Measurements from ENCODE around the gene CEP89.
"Not testable (repeated sequence)": the region's sequence is repeated elsewhere in the genome, so short reads cannot be mapped to it uniquely, and the experiment has no call there.

The CEP89 gene
- total RNA-seq, result 12.2 to 23.9 (median 16.8) reads per million in 3 experiments

DNA sequence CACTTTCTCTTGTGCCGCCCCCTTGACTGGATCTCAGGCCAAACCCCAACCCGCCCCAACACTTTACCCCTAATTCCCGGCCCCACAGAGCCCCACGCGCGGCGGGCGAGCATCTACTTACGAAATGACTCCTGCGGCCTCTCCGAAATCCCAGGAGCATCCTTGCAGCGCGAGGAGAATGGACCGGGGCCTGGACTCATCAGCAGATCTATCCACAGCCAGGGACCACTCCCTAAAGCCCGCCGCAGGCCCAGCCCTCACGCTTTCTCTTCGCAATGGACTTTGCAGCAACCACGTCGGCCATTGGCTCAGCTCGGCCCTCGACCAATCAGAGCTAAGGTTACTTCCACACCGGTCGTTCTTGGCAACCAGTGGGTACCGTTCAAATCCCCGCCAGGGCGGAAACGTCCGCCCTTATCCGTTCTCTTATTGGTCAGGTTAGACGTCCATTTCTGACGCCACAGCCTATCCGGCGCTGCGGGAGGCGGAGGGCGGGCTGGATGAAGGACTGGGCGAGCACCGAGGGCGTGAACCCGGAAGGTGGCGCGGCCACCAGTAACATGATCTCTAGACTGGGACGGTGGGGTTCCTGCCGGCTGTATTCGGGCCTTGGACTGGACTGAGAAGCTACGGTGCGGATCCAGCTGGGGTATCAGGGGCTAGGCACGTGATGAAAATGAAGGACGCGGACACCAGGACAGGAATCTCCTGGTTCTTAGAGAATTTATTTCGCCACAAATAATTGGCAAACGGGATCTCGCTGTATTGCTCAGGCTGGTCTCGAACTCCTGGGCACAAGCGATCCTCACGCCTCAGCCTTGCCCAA, at the start of gene CEP89, which contains the start of gene FAAP24:
TSS of gene CEP89 (minus strand) at position 244 of the 826 bp plus-strand sequence. CDS start at position 160, 84 bp downstream.
TSS of gene FAAP24 (plus strand) at position 528 of the 826 bp plus-strand sequence. CDS start 955 bp downstream, outside the sequence.
- DNase-seq, result peak; percentile 98

DNA sequence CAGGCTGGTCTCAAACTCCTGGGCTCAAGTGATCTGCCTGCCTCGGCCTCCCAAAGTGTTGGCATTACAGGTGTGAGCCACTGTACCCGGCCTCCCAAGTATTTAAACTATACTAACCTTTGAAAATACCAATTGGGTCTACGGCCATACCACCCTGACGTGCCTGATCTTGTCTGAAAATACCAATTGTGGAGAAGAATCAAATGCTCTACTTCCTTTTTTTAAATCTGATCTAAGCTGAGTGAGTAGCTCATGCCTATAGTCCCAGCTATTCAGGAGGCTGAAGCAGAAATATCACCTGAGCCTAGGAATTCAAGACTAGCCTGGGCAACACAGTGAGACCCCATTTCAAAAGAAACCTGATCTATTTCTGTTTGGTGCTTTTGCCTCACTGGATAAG, 39.1 kb upstream of the CEP89 start:
- not testable (repeated sequence) for DNase-seq

DNA sequence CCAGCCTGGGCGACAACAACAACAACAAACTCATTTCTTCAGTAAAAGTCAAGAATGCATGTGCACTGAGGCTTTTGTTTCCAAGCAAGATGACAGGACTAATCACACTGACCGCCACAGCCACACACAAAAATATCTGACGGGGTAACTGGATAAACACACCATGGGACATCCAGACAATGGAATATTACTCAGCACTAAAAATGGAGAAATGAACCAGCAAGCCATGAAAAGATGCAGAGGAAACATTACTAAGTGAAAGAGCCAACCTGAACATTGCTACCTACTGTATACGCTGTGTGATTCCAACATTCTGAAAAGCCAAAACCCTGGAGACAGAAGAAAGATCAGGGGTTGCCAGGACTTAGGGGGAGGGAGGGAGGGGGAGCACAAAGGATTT, 37.0 kb upstream of the CEP89 start:
- DNase-seq, result no peak

DNA sequence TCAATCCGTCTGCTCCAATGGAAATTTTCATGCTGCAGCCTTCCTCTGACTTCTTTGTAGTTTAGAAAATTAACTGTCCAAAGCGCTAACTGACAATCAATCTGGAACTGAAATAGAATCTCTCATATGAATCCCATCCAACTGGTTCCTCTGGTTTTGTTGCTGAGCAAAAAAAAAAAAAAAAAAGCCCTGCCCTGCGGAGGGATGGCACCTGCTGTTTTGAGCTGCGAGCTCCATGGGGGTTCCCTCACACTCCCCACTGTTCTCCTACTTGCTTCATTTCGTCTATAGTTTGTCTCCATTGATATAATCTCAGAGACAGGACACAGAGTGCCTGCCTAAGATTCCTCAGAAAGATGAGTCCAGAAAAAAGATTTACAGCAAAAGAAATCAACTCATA, 33.7 kb upstream of the CEP89 start:
- no peak for DNase-seq

DNA sequence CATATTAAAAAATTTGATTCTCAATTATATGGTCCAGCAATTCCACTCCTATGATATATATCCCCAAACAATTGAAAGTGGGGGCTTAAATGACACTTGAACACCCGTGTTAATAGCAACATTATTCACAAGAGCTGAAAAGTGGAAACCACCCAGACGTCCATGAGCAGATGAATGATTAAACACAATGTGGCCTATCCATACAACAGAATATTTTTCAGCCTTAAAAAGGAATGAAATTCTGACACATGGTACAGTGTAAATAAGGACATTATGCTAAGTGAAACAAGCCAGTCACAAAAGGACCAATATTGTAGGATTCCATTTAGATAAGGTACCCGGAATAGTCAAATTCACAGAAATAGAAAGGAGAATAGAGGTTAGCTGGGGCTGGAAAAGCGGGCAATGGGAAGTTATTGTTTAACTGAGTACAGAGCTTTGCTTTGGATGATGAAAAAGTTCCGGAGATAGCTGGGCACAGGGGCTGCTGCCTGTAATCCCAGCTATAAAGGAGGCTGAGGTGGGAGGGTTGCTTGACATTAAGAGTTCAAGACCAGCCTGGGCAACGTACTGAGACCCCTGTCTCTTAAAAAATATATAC, 31.8 kb upstream of the CEP89 start:
- not testable (repeated sequence) for DNase-seq

DNA sequence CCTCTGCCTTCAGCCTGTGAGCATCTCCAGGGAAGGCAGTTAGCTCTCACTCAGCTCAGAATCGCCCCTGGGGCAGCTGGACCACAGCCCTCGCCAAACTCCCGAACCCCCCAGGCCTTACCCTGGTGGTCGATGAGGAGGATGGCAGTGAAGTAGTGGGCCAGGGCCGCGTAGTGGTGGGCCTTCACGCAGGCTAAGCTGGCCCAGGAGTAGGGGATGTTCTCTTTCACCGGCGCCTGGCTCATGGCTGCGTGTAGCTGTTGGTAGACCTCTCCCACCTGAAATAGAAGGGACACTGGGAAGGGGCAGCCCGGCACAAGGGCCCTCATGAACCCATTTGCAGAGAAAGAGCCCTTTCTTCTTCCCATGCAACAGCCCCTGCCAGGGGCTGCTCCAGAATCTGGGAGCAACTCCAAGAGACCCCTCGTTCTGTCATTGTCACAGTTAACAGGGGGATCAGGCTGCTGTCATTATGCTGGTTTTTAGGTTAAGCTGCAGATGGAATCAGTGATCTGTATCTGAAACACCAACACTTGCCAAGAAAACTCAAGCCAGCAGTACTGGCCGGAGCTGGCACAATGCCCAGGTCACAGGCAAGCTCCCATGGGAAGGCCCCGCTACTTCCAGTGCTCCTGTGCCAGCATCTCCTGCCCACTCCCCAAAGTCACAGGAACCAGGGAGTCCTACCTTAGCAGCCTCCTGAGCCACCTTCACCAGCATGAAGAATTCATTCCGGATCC, 30.5 kb upstream of the CEP89 start:
- DNase-seq, result not testable (repeated sequence)

DNA sequence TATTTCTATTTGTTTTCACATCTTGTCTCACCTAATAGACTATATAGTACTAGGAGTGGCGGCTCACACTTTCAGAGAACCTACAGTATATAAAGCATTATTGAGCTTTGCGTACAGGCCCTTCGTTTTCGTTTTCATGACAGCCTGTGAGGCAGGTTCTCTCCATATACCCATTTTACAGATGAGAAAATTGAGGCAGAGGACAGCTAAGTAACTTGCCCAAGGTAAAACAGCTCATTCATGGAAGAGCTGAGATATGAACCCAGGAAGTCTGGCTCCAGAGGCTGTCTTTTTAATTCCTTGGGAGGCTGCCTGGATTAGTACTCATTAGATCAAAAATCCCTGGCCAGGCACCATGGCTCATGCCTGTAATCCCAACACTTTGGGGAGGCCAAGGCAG, 29.2 kb upstream of the CEP89 start:
- no peak for DNase-seq

DNA sequence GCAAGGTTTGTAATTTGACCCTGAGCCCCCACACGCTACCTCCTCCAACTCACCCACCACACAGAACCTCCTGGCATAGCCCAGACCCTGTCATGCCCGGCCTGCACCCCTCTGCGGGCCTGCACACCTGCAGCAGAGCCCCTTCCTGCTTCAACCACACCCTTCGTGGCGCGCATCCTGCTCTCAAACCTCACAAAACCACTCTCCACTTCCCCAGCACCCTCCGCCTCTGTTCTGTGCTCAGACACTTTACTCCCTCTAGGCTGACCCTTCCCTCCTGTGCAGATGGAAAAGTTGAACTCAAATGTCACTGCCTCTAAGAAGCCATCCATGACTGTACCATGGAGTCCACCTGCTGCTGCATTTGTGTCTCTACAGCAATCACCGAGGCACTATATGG, 28.8 kb upstream of the CEP89 start:
- DNase-seq, result peak; percentile 12

DNA sequence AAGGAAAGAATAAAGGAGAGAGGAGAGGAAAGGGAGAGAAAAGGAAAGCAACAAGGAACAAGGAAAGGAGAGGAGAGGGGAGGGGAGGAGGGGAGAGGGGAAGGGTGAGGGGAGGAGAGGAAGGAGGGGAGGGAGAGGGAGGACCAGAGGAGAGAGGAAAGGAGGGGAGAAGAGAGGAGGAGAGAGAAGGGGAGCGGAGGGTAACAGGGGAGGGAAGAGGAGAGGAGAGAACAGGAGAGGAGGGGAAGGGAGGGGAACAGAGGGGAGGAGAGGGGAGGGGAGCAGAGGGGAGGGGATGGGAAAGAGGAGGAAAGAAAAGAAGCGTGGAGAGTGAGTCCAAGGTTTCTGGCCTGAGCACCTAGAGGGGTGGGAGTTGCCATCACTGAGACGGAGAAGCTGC, 27.0 kb upstream of the CEP89 start:
- DNase-seq, result no peak

DNA sequence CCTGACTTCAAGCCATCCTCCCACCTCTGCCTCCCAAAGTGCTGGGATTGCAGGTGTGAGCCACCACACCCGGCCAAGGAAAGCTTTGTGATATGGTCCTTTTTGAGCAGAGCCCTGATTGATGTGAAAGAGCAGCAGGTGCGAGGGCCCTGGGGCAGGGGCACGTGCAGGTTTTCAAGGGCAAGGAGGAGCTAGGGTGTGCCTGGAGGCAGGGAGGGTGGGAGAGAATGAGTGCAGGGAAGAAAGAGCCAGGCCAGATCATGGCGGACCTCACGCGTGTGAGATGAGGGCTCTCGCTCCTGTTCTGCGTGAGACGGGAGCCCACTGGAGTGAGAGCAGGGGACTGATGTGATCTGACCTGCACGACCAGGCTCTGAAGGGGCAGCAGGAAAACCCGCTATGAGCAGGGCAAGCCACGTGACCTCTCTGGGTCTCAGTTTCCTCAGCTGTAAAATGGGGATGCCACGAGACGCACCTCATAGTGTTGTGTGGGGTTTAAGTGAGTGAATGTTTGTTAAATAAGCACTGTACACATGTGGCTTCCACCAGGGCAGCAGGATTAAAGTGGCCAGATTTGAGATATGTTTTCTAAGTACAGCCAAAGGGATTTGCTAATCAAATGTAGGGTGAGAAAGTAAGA, 26.1 kb upstream of the CEP89 start:
- no peak for DNase-seq

DNA sequence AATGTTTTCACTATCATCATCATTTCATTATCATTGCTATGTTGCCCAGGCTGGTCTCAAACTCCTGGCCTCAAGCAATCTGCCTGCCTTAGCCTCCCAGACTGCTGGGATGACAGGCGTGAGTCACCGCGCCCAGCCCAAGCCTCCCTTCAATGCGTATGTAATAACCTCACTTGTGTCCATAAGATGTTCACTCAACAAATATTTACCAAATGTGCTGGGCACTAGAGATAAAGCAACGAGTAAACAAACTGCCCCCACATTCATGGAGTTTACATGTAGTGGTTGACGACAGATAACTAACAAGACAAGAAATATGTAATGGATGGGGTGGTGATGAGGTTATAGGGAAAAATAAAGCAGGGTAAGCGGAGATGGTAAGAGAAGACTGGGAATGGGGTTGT, 25.3 kb upstream of the CEP89 start:
- not testable (repeated sequence) for DNase-seq

DNA sequence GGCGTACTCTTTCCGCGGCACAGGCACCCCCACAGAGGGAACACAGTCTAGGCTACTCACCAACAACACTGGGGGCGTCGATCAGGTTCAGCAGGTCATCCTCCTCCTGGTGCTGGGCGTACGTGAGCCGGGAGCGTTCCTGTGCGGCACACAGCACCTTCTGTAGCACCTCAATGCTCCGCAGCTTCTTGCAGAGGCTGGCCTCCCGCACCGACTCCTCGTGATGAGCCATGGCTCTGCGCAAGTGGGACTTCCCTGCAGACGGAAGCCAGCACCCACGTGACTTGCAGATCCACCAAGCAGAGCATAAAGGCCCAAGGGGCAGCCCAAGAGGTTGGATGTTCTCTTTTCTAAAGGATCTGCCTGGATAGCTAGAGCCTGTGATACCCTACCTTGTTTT, 24.2 kb upstream of the CEP89 start:
- not testable (repeated sequence) for DNase-seq

DNA sequence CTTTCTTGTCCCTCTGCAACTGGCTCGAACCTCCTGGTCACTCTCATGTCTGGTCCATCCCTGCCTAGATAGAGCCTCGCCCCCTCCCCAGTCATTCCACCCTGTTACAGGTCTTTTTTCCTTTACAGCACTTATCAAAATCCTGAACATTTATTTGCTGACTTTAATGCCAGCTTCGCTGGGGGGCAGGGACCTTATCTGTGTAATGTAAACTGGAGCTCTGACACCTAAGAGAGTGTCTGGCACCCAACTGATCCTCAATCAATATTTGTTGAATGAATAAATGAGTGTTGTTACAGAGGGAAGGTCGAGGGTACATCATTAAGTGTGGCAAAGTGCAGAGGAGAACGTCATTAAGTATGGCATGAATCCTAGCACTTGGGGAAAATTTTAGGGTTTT, 17.0 kb upstream of the CEP89 start:
- DNase-seq, result no peak

DNA sequence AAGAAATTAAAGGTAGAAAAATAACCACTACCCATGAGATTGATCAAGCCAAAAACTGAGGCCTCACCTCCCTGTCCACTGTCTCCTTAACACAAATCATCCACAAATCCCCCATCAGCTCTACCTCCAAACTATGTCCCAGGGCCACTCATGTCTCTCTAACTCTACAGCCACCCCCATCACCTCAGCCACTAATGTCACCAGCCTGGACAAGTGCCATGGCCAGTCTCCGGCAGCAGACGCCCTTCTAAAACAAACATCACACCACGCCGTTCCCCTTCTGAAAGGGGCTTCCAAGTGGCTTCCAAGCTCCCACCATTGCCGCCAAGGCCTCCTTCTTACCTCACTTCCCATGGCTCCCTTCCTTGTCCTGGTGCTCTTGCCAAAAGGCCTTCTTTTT, 16.5 kb upstream of the CEP89 start:
- DNase-seq, result not testable (repeated sequence)

DNA sequence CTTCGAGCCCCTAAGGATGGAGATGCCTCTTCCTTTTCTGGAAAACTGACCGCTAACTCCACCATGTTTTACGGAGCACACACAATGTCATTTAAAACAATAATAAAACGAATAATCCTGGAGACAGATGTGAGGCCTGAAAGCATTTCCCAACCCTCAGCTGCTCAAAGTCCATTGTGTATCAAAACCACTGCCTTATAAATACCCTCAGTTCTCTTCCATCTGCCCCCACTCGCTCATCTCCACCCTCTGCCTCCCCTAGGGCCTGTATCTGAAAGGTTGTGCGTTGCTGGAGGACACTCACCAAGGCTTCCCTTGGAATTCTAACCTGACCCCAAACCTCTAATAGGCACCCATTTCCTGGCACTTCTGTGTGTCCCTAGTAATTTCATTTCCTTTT, 10.7 kb upstream of the CEP89 start:
- not testable (repeated sequence) for DNase-seq

DNA sequence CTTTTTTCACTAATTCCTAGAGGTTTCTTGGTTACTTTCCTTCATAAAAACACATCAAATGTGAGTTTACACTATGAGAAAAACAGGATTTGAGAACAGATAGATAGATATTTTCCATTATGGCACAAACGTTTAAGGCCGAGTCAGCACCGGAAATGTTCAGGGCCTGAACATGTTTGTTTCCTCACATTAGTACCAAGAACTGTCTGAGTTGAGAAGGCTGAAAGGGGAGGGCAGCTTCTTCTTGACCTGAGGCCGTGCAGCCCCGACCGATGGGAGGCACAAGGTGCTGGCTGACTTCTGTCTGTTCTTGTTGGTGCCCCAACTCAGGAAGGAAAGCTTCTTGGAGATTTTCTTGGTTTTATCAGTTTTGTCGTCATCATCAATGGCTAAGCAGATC, 8.0 kb upstream of the CEP89 start:
- not testable (repeated sequence) for DNase-seq

DNA sequence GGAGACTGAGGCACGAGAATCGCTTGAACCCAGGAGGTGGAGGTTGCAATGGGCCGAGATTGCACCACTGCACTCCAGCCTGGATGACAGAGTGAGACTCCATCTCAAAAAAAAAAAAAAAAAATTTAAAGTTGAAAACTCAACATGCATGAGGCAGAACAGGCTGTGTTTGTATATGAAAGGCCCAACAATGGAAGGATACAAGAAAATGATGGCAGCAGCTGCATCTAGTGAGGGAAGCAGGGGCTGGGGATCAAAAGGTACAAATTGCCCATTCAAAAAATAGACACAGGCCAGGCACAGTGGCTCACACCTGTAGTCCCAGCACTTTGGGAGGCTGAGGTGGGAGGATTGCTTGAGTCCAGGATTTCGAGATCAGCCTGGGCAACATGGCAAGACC, 6.1 kb upstream of the CEP89 start:
- not testable (repeated sequence) for DNase-seq

DNA sequence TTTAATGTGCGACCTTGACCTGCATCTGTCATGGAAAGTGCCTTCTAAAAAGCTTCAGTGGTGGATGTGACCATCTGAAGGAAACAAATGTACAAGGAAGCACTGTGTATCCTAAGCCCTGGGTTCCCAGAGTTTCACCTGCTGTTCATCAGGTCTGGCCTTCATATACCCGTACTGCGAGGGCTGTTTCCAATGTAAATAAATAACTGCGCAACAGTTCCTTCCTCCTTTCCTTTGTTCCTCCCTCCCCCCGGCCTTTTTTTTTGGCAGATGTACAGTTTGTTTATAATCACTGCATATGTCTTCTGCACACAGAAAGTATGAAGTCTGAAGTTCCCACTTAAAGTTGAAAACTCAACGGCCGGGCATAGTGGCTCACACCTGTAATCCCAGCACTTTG, 5.5 kb upstream of the CEP89 start:
- no peak for DNase-seq

DNA sequence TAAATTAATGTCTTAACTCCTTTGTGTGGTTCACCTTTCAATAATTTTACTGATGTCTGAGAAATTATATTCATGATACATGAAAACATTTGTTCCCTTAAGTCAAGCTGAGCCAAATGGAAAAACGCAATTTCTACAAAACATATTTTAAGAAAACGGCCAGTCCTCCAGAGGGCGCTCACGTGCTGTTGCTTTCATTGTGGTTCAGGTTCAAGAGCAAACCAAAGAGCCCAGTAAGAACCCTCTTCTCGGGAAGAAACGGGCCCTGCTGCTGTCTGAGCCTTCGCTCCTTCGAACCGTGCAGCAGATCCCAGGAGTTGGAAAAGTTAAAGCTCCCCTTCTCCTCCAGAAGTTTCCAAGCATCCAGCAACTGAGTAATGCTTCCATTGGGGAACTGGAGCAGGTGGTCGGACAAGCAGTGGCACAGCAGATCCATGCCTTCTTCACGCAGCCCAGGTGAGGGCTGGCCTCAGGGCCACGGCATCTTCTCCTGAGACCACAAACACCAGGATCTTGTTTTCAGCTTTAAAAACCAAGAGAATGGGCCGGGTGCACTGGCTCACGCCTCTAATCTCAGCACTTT, 4.6 kb upstream of the CEP89 start:
- DNase-seq, result peak; percentile 45

DNA sequence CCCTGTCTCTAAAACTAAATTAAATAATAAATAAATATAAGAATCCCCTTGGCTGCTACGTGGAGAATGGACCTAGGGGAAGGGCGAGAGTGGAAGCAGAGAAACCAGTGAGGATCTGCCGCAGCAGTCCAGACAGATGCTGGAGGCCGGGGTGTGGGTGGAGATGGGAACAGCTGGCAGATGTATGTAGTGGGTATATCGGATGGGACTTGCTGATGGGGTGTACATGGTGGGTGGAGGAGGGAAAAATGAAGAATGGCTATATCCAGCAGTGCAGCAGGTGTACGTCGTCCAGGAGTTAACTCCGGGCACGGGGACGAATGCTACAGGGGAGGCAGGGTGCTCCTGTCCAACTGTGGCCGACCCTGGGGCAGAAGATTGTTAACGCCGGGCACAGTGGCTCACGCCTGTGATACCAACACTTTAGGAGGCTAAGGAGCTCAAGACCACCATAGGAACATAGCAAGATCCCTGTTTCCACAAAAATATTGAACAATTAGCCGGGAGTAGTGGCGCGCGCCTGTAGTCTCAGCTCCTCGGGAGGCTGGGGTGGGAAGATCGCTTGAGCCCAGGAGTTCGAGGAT, 654 bp downstream of the CEP89 start:
- DNase-seq, result no peak

DNA sequence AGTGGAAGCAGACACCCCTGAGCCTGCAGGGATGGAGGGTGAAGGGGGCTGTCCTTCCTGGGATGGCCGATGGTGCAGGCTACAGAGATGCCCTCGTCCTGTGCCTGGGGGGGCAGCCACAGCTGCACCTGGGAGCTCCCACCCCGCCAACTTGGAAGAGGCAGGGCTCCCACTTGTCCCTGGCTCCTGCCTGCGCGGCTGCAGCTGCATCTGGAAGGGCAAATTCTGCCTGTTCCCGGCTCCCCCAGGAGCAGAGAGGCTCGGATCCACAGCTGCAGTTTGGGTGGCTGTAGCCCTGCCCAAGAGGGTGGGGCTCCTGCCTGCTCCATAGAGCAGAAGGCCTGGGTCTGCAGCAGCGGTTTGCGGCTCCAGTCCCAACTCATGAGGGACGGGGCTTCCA, 2.2 kb downstream of the CEP89 start:
- DNase-seq, result no peak

DNA sequence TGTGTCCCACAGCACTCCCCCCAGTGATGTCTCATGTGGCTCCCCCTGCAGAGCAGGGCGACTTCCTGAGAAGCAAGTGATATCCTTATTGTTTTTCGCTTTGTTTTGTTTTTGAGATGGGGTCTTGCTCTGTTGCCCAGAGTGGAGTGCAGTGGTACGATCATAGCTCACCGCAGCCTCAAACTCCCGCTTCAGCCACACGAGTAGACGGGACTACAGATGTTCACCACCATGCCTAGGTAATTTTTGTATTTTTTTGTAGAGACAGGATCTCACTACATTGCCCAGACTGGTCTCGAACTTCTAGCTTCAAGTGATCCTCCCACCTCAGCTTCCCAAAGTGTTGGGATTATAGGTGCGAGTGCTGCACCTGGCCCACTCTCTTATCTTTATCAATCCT, 5.0 kb downstream of the CEP89 start:
- DNase-seq, result no peak
